Measurements from ENCODE around the gene YOD1. TPM values are rescaled to one million over a fixed set of nuclear protein-coding genes. Genes with fewer than 3 reads are reported as not detected.

The YOD1 gene
- total and polyA plus RNA-seq, 2 donors (not counting 3 experiments of a cell fraction or from before 2014, with no cell fraction given): 1.2 to 5.9 TPM

- intact Hi-C loops (cut with micrococcal nuclease): no loop called here
- no peak overlapping the region for H3K4me2 ChIP-seq (ENCODE audit: insufficient read depth, low read length)
- H3K9me1 ChIP-seq (replicated peaks; ENCODE audit: control insufficient read depth, extremely low read depth, insufficient read depth, low read length): no peaks in the 10 kb centered on the region
- no peaks in the 10 kb centered on the region for H3K36me3 ChIP-seq (ENCODE audit: control insufficient read depth in 2 of 2, extremely low read depth in 1 of 2, insufficient read depth in 2 of 2, low read length in 2 of 2)
- H2AFZ ChIP-seq (ENCODE audit: low read depth, low read length): no peak overlapping the region
- FAIRE-seq (no peak), DNase-seq (ENCODE audit: low read depth, low spot score) (no peak)
- no peaks in the 10 kb centered on the region for H3K27me3 ChIP-seq (ENCODE audit: control insufficient read depth in 2 of 2, insufficient read depth in 2 of 2, low read length in 2 of 2)
- no TSS peak for BruUV-seq (replicated peaks)
- H4K20me1 ChIP-seq (replicated peaks; ENCODE audit: control insufficient read depth, extremely low read depth, insufficient read depth, low read length): no peaks in the 10 kb centered on the region
- no peak overlapping the region for H3K27ac ChIP-seq (ENCODE audit: insufficient read depth, low read depth, low read length)
- ChIA-PET CTCF (interaction anchor here (1.2 to 1.3 kb wide), 2 partner anchors 9 to 157 kb away, joined by 3 to 4 read pairs; no protein-coding TSS in a partner anchor), POLR2A (no interaction called here)
- H3K9me3 ChIP-seq (replicated peaks; ENCODE audit: control insufficient read depth, insufficient read depth, low read length): no peaks in the 10 kb centered on the region
- H3K9ac ChIP-seq (replicated peaks; ENCODE audit: extremely low read depth, insufficient read depth, low read length): no peak overlapping the region
- dilution Hi-C loops (cut with MboI; ENCODE audit: extremely low pct_ligation_motif_present, low sequenced_read_pairs): no loop called here
- H3K4me3 ChIP-seq (replicated peaks in 1 of 3; ENCODE audit: insufficient read depth in 1 of 3, low read depth in 1 of 3, low read length in 3 of 3): no peak overlapping the region
- TF ChIP-seq POLR2A (IDR thresholded peaks at IDR 0.05; ENCODE audit: low read depth, low read length) (no peak), MAX (IDR thresholded peaks at IDR 0.05; ENCODE audit: insufficient read depth, insufficient read length) (no peak), EZH2 (IDR thresholded peaks at IDR 0.05; ENCODE audit: borderline replicate concordance, low read depth, low read length, severe bottlenecking) (no peak), GATA2 (IDR thresholded peaks at IDR 0.05; ENCODE audit: insufficient read depth, insufficient read length, low read depth, low read length) (no peak), JUN (IDR thresholded peaks at IDR 0.05; ENCODE audit: borderline replicate concordance, insufficient read depth, insufficient read length, low read depth) (no peak), FOS (IDR thresholded peaks at IDR 0.05; ENCODE audit: borderline replicate concordance, insufficient read depth, low read length) (no peak), MYC (IDR thresholded peaks at IDR 0.05; ENCODE audit: low read depth, low read length) (no peak), POLR2AphosphoS5 (IDR thresholded peaks at IDR 0.05; ENCODE audit: insufficient read depth, low read depth, low read length) (no peak), CTCF (IDR thresholded peaks at IDR 0.05; ENCODE audit: extremely low read depth in 1 of 2, insufficient read depth in 1 of 2, low read depth in 1 of 2, low read length in 2 of 2) (no peak)
- H3K79me2 ChIP-seq (ENCODE audit: control insufficient read depth, insufficient read depth, low read length): no peaks in the 10 kb centered on the region
- no peaks in the 10 kb centered on the region for H3K4me1 ChIP-seq (ENCODE audit: control insufficient read depth, extremely low read depth, insufficient read depth, low read length)
These were observed 18.1 kb upstream of the YOD1 start for GRCh38 chr1:207069061-207069460.
